ENCODE measurements around the gene ASGR1. TPM values are rescaled to one million over a fixed set of nuclear protein-coding genes. Genes with fewer than 3 reads are reported as not detected.

The ASGR1 gene
- total RNA-seq, 4 donors from 2014 or later: 0.77 to 3.2 (median 1.8) TPM; not detected in 1

DNA sequence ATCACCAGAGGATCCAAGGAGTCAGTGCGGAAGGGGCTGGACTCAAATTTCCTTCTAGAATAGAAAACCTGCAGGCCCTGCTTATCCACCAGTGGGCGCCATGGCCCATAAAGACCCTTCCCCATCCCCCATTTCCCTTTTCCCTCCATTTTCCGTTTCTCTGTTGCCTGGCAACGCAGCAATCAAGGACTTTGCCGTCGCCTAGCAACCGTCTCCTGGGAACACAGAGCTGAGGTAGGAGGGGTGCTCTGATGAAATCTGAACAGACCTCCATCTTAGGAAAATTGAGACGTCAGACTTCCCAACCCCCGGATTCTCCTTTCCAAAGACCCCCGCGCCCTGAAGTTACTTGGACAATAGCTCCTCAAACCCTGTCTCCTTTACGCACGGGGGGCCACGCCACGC lies 34.7 kb upstream of the ASGR1 start:
- Histone ChIP-seq H3K4me1 (peaks cover 0 to 24% of the 10 kb centered on the region in 2 donors), H3K4me3 (peak overlapping the region; percentile 39 to 71), H3K27me3 (no peaks in the 10 kb centered on the region), H3K27ac (peak overlapping the region; percentile 92 to 97), H3K9me3 (no peaks in the 10 kb centered on the region), H3K36me3 (no peaks in the 10 kb centered on the region)
- TF ChIP-seq POLR2A (IDR thresholded peaks at IDR 0.05): no peak
- TF ChIP-seq, protein P1, sequence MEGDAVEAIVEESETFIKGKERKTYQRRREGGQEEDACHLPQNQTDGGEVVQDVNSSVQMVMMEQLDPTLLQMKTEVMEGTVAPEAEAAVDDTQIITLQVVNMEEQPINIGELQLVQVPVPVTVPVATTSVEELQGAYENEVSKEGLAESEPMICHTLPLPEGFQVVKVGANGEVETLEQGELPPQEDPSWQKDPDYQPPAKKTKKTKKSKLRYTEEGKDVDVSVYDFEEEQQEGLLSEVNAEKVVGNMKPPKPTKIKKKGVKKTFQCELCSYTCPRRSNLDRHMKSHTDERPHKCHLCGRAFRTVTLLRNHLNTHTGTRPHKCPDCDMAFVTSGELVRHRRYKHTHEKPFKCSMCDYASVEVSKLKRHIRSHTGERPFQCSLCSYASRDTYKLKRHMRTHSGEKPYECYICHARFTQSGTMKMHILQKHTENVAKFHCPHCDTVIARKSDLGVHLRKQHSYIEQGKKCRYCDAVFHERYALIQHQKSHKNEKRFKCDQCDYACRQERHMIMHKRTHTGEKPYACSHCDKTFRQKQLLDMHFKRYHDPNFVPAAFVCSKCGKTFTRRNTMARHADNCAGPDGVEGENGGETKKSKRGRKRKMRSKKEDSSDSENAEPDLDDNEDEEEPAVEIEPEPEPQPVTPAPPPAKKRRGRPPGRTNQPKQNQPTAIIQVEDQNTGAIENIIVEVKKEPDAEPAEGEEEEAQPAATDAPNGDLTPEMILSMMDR (IDR thresholded peaks at IDR 0.05): peak in 2 of 4 experiments; percentile 16 to 18
- intact Hi-C loops (cut with DNase I; ENCODE audit: low total_unique reads): no loop called here
- DNase-seq: peak in 1 of 2 donors; percentile 87

DNA sequence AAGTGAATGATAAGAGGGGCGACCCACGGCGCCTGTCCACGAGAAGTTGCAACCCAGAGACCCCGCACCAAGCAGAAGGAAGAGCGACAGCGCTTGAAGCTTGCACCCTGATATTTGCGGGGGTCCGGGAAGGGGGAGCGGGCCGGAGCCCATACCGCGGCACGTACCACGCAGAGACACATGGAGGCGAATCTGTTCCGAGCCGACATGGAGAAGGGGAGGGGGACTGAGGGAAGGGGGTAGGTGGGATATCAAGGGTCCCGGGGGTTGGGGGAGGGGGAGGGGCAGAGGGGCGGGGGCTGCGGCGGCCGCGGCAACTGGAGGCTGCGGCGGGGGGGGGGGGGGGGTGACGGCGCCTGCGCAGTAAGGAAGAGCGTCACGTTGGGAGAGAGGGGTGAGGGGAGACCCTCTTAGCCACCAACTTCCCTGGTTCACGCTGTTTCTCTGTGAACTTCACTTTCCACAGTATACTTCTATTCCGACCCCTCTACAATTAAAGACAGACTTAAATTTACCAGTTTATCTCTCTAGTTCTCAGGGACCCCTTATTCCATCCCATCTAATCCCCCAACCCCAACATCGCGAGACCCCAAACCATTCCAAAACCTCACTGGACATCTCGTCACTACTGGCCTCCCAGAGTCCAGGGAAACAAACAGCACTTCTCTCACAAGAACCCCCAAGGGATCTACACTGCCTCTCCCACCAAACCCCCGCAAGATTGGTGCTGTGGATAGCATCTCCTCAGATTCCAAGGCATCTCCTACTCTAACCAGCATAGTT lies 32.5 kb upstream of the ASGR1 start:
- Histone ChIP-seq H3K4me3 (peak overlapping the region in 1 of 2 donors; percentile 8), H3K9me3 (no peaks in the 10 kb centered on the region), H3K27ac (peak overlapping the region in 1 of 2 donors; percentile 25), H3K27me3 (no peaks in the 10 kb centered on the region), H3K4me1 (peaks cover 0 to 31% of the 10 kb centered on the region in 2 donors), H3K36me3 (no peaks in the 10 kb centered on the region)
- DNase-seq: no peak
- intact Hi-C loops (cut with DNase I; ENCODE audit: low total_unique reads): no loop called here
- no peak for TF ChIP-seq POLR2A (IDR thresholded peaks at IDR 0.05)
- TF ChIP-seq, protein P1 (IDR thresholded peaks at IDR 0.05): no peak

DNA sequence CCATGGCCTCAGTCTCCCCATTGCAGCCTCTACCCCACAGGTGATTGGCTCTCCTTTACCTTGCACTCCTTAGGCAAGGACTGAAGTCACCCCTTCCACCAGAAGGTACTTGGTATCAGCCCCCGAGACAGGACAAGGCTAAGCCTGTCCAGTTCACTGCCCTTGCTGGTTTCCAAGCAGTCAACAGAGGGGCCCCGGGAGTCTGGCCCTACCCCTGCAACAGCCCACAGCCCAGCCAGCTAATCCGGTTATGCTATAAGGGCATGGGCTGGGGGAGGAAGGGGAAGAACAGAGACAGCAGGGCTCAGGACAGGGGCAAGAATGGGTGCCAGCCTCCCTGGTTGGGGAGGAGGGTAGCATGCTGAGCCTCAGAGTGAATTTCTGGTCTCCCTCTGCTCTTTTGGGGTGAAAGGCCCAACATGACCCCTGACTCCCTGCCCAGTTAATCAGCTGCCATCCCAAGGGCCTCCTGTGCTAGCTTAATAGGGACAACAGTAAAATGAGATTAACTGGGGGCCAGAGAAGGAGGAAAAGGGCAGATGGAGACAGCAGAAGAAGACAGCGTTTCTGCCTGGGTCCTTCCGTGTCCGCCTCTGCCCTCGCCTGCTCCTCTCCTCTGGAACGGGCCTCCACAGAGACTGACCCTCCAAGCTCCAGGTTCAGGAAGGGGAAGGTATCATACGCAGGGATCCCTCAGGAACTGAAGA lies 29.7 kb upstream of the ASGR1 start:
- no peaks in the 10 kb centered on the region for H3K27me3 ChIP-seq
- DNase-seq: no peak
- H3K9me3 ChIP-seq: no peaks in the 10 kb centered on the region
- peaks cover 0 to 17% of the 10 kb centered on the region in 2 donors for H3K4me1 ChIP-seq
- intact Hi-C loops (cut with DNase I; ENCODE audit: low total_unique reads): no loop called here
- H3K27ac ChIP-seq: no peak overlapping the region
- H3K36me3 ChIP-seq: no peaks in the 10 kb centered on the region
- no peak for TF ChIP-seq POLR2A (IDR thresholded peaks at IDR 0.05)
- TF ChIP-seq, protein P1 (IDR thresholded peaks at IDR 0.05): no peak
- H3K4me3 ChIP-seq: no peak overlapping the region

DNA sequence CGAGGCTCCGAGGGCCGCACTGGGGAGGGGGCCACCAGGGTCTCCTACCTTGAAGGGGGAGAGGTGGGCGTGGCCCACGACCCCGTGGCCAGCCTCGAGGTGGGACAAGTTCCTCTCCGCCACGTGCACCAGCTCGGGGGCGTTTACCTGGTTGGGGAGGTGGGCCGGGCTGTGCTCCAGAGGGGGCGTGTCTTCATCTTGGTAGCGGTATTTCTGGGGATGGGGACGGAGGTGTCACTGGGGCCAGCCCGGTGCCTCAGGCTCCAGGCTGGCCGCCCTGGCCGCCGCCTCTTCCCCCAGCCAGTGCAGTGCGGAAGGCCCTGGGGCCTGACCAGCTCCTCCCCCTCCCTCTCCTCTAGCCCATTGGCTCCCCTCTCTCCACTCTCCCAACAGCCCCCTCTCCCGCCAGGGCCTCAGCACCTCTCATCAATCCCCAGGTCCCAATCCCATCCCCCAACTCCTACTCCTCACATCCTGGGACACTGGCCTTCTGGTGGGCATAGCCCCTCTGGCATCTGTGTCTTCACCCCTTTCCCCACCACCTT lies 28.9 kb upstream of the ASGR1 start:
- peak overlapping the region; percentile 80 to 84 for H3K27ac ChIP-seq
- DNase-seq: no peak

More for the DNA sequence above, 28.9 kb upstream of the ASGR1 start:
- TF ChIP-seq, protein P1 (IDR thresholded peaks at IDR 0.05): no peak
- no peak for TF ChIP-seq POLR2A (IDR thresholded peaks at IDR 0.05)
- Histone ChIP-seq H3K27me3 (no peaks in the 10 kb centered on the region), H3K4me1 (peaks cover 0 to 12% of the 10 kb centered on the region in 2 donors), H3K9me3 (no peaks in the 10 kb centered on the region), H3K4me3 (no peak overlapping the region), H3K36me3 (no peaks in the 10 kb centered on the region)
- intact Hi-C loops (cut with DNase I; ENCODE audit: low total_unique reads): no loop called here

Measured in uterus (tissue), 4 donors.